Nephron progenitor cell (in vitro differentiated cells): ENCODE measurements around the gene CTNNBIP1.

Source experiments
- DNase-seq: peaks from one replicate; pipeline ENCODE4 v3.0.0; 2021
- H3K27ac Mint-ChIP-seq: 2 replicates; pipeline ENCODE4 v1.8.0; 2021; ENCODE audit warnings: mild to moderate bottlenecking, moderate library complexity, mixed read lengths
- H3K27me3 Mint-ChIP-seq: 2 replicates; pipeline ENCODE4 v1.8.0; 2021; ENCODE audit warnings: mild to moderate bottlenecking, low read depth, mixed read lengths; ENCODE audit not compliant: poor library complexity
- H3K36me3 Mint-ChIP-seq: 2 replicates; pipeline ENCODE4 v1.8.0; 2021; ENCODE audit warnings: low read depth, mixed read lengths
- H3K4me1 Mint-ChIP-seq: 2 replicates; pipeline ENCODE4 v1.8.0; 2021; ENCODE audit warnings: mixed read lengths
- H3K4me3 Mint-ChIP-seq: 2 replicates; pipeline ENCODE4 v1.8.0; 2021; ENCODE audit warnings: mild to moderate bottlenecking, moderate library complexity, mixed read lengths
- H3K9me3 Mint-ChIP-seq: 2 replicates; pipeline ENCODE4 v1.8.0; 2021; ENCODE audit warnings: mild to moderate bottlenecking, moderate library complexity, mixed read lengths
- CTCF ChIP-seq: fragments of 200-600 bp; sonication (generic); IDR thresholded peaks from 2 replicates; pipeline ENCODE4 v1.5.0; 2021; ENCODE audit warnings: antibody characterized with exemption

CTNNBIP1 gene

GRCh38 chr1:9848022-9848421, 62.0 kb downstream of the CTNNBIP1 start:
- no peak for TF ChIP-seq CTCF
- DNase-seq: no peak
- peaks cover 13% of the 10 kb centered on the region for H3K27me3 Mint-ChIP-seq
- peak overlapping the region; percentile 42 for H3K27ac Mint-ChIP-seq
- H3K36me3 Mint-ChIP-seq: no peaks in the 10 kb centered on the region
- no peaks in the 10 kb centered on the region for H3K9me3 Mint-ChIP-seq
- peaks cover 47% of the 10 kb centered on the region for H3K4me1 Mint-ChIP-seq
- H3K4me3 Mint-ChIP-seq: no peak overlapping the region

GRCh38 chr1:9847269-9847668, 62.8 kb downstream of the CTNNBIP1 start:
- Mint-ChIP-seq H3K27ac (no peak overlapping the region), H3K36me3 (no peaks in the 10 kb centered on the region), H3K4me1 (peaks cover 47% of the 10 kb centered on the region), H3K4me3 (no peak overlapping the region), H3K27me3 (peaks cover 13% of the 10 kb centered on the region), H3K9me3 (no peaks in the 10 kb centered on the region)
- no peak for DNase-seq
- TF ChIP-seq CTCF: no peak

- H3K27ac Mint-ChIP-seq: no peak overlapping the region
- H3K4me3 Mint-ChIP-seq: no peak overlapping the region
- H3K27me3 Mint-ChIP-seq: peaks cover 13% of the 10 kb centered on the region
- no peaks in the 10 kb centered on the region for H3K36me3 Mint-ChIP-seq
- peaks cover 47% of the 10 kb centered on the region for H3K4me1 Mint-ChIP-seq
- no peaks in the 10 kb centered on the region for H3K9me3 Mint-ChIP-seq
- TF ChIP-seq CTCF: no peak
- peak; percentile 28 for DNase-seq
Measured at GRCh38 chr1:9846611-9847171, 63.4 kb downstream of the CTNNBIP1 start.

- Mint-ChIP-seq H3K4me3 (no peak overlapping the region), H3K27me3 (peaks cover 5% of the 10 kb centered on the region), H3K36me3 (no peaks in the 10 kb centered on the region), H3K9me3 (no peaks in the 10 kb centered on the region), H3K27ac (peak overlapping the region; percentile 28), H3K4me1 (peaks cover 47% of the 10 kb centered on the region)
- no peak for DNase-seq
- TF ChIP-seq CTCF: no peak
Measured at GRCh38 chr1:9845914-9846313, 64.2 kb downstream of the CTNNBIP1 start.

GRCh38 chr1:9844756-9845155, 65.3 kb downstream of the CTNNBIP1 start:
- H3K9me3 Mint-ChIP-seq: no peaks in the 10 kb centered on the region
- no peak for DNase-seq
- H3K27me3 Mint-ChIP-seq: peaks cover 4% of the 10 kb centered on the region
- H3K36me3 Mint-ChIP-seq: no peaks in the 10 kb centered on the region
- no peak overlapping the region for H3K4me3 Mint-ChIP-seq
- H3K4me1 Mint-ChIP-seq: peaks cover 38% of the 10 kb centered on the region
- H3K27ac Mint-ChIP-seq: no peak overlapping the region
- TF ChIP-seq CTCF: no peak

GRCh38 chr1:9844106-9844505, 66.0 kb downstream of the CTNNBIP1 start:
- Mint-ChIP-seq H3K4me3 (no peak overlapping the region), H3K4me1 (peaks cover 41% of the 10 kb centered on the region), H3K27me3 (peaks cover 4% of the 10 kb centered on the region), H3K27ac (no peak overlapping the region), H3K36me3 (no peaks in the 10 kb centered on the region), H3K9me3 (no peaks in the 10 kb centered on the region)
- TF ChIP-seq CTCF: no peak
- DNase-seq: no peak
